ENCODE results near the gene TMOD3.

TMOD3 gene

GRCh38 chr15:51856714-51857380 lies 27.4 kb downstream of the TMOD3 start:
- H3K4me3 ChIP-seq (ENCODE audit: low read length) = no peak overlapping the region
- no peaks in the 10 kb centered on the region; the same call in 1 of the 2 replicates for H3K36me3 ChIP-seq (ENCODE audit: control insufficient read depth, low read length)
- peaks cover 43% of the 10 kb centered on the region for H3K79me2 ChIP-seq (ENCODE audit: control insufficient read depth, low read length)
- no peak overlapping the region for H3K27ac ChIP-seq (ENCODE audit: low read depth, low read length)
- no peaks in the 10 kb centered on the region for H3F3A ChIP-seq (ENCODE audit: control insufficient read depth, insufficient read depth)
- H3K27me3 ChIP-seq (ENCODE audit: control insufficient read depth, low read length) = no peaks in the 10 kb centered on the region
- H3K9me2 ChIP-seq (replicated peaks; ENCODE audit: control insufficient read depth, low read length) = no peaks in the 10 kb centered on the region
- TF ChIP-seq CTCF (IDR thresholded peaks at IDR 0.05; ENCODE audit: low read depth, low read length, poor library complexity, severe bottlenecking) (no peak), EZH2phosphoT487 (IDR thresholded peaks at IDR 0.05; ENCODE audit: borderline replicate concordance, low read length) (no peak)
- H4K20me1 ChIP-seq (ENCODE audit: control insufficient read depth, insufficient read depth, low read depth, low read length) = no peaks in the 10 kb centered on the region
- H3K4me1 ChIP-seq (ENCODE audit: control insufficient read depth, low read length) = no peaks in the 10 kb centered on the region
- no peaks in the 10 kb centered on the region for H3K9me3 ChIP-seq (ENCODE audit: control insufficient read depth, insufficient read depth, low read length)
- H3K4me2 ChIP-seq (ENCODE audit: low read length) = no peak overlapping the region

- no peak overlapping the region for H3K4me3 ChIP-seq (ENCODE audit: low read length)
- no peaks in the 10 kb centered on the region for H4K20me1 ChIP-seq (ENCODE audit: control insufficient read depth, insufficient read depth, low read depth, low read length)
- peaks cover 9% of the 10 kb centered on the region for H3K79me2 ChIP-seq (ENCODE audit: control insufficient read depth, low read length)
- no peaks in the 10 kb centered on the region for H3K9me2 ChIP-seq (replicated peaks; ENCODE audit: control insufficient read depth, low read length)
- H3F3A ChIP-seq (ENCODE audit: control insufficient read depth, insufficient read depth) = no peaks in the 10 kb centered on the region
- H3K27me3 ChIP-seq (ENCODE audit: control insufficient read depth, low read length) = no peaks in the 10 kb centered on the region
- H3K4me1 ChIP-seq (ENCODE audit: control insufficient read depth, low read length) = no peaks in the 10 kb centered on the region
- TF ChIP-seq CTCF (IDR thresholded peaks at IDR 0.05; ENCODE audit: low read depth, low read length, poor library complexity, severe bottlenecking) = no peak
- H3K27ac ChIP-seq (ENCODE audit: low read depth, low read length) = no peak overlapping the region
- H3K9me3 ChIP-seq (ENCODE audit: control insufficient read depth, insufficient read depth, low read length) = no peaks in the 10 kb centered on the region
- no peak overlapping the region for H3K4me2 ChIP-seq (ENCODE audit: low read length)
- H3K36me3 ChIP-seq (ENCODE audit: control insufficient read depth, low read length) = peaks cover 17% of the 10 kb centered on the region
Measured at GRCh38 chr15:51861557-51862359, 32.3 kb downstream of the TMOD3 start.

GRCh38 chr15:51863131-51863530 lies 33.7 kb downstream of the TMOD3 start:
- no peak overlapping the region for H3K27ac ChIP-seq (ENCODE audit: low read depth, low read length)
- H3K79me2 ChIP-seq (ENCODE audit: control insufficient read depth, low read length) = peaks cover 9% of the 10 kb centered on the region
- TF ChIP-seq CTCF (IDR thresholded peaks at IDR 0.05; ENCODE audit: low read depth, low read length, poor library complexity, severe bottlenecking) (no peak), EZH2phosphoT487 (IDR thresholded peaks at IDR 0.05; ENCODE audit: borderline replicate concordance, low read length) (no peak)

More at GRCh38 chr15:51863131-51863530, 33.7 kb downstream of the TMOD3 start:
- H4K20me1 ChIP-seq (ENCODE audit: control insufficient read depth, insufficient read depth, low read depth, low read length) = no peaks in the 10 kb centered on the region
- no peaks in the 10 kb centered on the region for H3K9me3 ChIP-seq (ENCODE audit: control insufficient read depth, insufficient read depth, low read length)
- no peaks in the 10 kb centered on the region for H3F3A ChIP-seq (ENCODE audit: control insufficient read depth, insufficient read depth)
- no peaks in the 10 kb centered on the region for H3K9me2 ChIP-seq (replicated peaks; ENCODE audit: control insufficient read depth, low read length)
- peaks cover 26% of the 10 kb centered on the region for H3K36me3 ChIP-seq (ENCODE audit: control insufficient read depth, low read length)
- no peaks in the 10 kb centered on the region for H3K4me1 ChIP-seq (ENCODE audit: control insufficient read depth, low read length)
- no peaks in the 10 kb centered on the region for H3K27me3 ChIP-seq (ENCODE audit: control insufficient read depth, low read length)
- H3K4me3 ChIP-seq (ENCODE audit: low read length) = no peak overlapping the region
- no peak overlapping the region for H3K4me2 ChIP-seq (ENCODE audit: low read length)

All from DOHH2 (cell line).